IPS-15b (cell line): ENCODE measurements around the gene HTR2A.

ENCODE experiments used
- H3K27me3 ChIP-seq: one replicate; pipeline ENCODE4 v1.6.1; 2013; ENCODE audit warnings: low read length; ENCODE audit not compliant: control insufficient read depth, insufficient read depth
- H3K36me3 ChIP-seq: one replicate; pipeline ENCODE4 v1.6.1; 2013; ENCODE audit warnings: low read length; ENCODE audit not compliant: control insufficient read depth, insufficient read depth
- H3K4me1 ChIP-seq: one replicate; pipeline ENCODE4 v1.6.1; 2013; ENCODE audit warnings: mild to moderate bottlenecking, low read length; ENCODE audit not compliant: control insufficient read depth, insufficient read depth
- H3K4me3 ChIP-seq: one replicate; pipeline ENCODE4 v1.5.1; 2013; ENCODE audit warnings: low read depth, low read length
- H3K9ac ChIP-seq: one replicate; pipeline ENCODE4 v1.6.1; 2013; ENCODE audit warnings: low read depth, mild to moderate bottlenecking, low read length
- H3K9me3 ChIP-seq: one replicate; pipeline ENCODE4 v1.6.1; 2013; ENCODE audit warnings: mild to moderate bottlenecking, low read length; ENCODE audit not compliant: control insufficient read depth, insufficient read depth

The HTR2A gene

DNA sequence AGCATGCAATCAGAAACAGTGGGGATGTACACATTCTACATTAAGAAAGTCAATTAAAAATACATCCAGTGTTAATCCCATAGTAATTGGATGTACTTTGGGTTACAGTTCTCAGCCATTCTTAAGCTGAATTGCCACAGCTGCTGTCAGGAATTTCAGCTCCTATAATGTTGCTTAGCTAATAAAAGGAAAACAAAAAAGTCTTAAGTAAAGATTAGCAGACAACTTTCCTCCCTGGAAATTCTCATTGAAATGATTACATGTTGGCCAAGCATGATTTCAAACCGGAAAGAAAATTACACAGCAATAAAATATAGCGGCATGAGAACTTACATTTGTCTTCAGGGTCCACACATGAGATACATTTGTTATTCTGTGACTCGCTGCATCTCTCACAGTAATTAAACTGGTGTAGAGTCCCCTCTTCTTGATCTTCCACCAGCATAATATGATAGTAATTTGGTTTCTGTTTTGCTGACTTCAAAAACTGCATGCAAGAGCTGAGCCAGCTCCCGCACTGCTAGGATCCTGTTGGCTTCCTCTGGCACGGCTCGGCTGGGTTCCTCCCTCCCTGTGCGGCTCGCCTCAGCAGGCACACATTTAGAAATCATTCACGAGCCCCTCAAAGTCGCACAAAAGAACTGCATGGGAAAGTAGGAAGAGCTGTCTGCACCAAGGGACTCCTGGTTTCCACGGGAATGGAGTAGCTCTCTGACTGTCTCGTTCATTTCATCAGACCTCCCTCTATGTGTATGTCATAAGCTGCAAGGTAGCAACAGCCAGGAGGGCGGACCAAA lies at the start of gene HTR2A:
Gene HTR2A, minus strand, starts transcription at position 713 of the 797 bp plus-strand sequence. CDS start 1,147 bp downstream, outside the sequence.
- Histone ChIP-seq H3K27me3 (peaks cover 4% of the 10 kb centered on the region), H3K9ac (no peak within 1 kb of the TSS), H3K4me3 (no peak within 1 kb of the TSS), H3K9me3 (no peaks in the 10 kb centered on the region), H3K4me1 (peaks cover 3% of the 10 kb centered on the region), H3K36me3 (no peaks in the 10 kb centered on the region)

DNA sequence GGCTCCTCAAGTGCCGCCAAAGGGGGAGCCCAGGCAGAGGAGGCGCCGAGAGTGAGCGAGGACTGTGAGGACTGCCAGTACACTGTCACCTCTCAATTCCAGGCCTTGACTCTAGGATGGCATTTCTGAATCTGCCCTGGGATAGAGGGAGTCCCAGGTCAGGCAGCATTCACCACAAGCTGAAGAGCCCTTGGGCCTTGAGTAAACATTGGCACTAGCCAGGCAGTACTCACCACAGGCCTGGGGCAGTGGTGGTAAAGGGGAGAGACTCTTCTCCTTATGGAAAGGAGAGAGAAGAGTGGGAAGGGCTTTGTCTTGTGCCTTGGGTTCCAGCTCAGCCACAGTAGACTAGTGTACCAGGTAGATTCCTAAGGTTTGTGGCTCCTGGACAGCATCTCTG lies 39.7 kb upstream of the HTR2A start:
- Histone ChIP-seq H3K9me3 (peaks cover 6% of the 10 kb centered on the region), H3K4me3 (no peak overlapping the region), H3K4me1 (no peaks in the 10 kb centered on the region), H3K36me3 (no peaks in the 10 kb centered on the region), H3K27me3 (no peaks in the 10 kb centered on the region), H3K9ac (no peak overlapping the region)

DNA sequence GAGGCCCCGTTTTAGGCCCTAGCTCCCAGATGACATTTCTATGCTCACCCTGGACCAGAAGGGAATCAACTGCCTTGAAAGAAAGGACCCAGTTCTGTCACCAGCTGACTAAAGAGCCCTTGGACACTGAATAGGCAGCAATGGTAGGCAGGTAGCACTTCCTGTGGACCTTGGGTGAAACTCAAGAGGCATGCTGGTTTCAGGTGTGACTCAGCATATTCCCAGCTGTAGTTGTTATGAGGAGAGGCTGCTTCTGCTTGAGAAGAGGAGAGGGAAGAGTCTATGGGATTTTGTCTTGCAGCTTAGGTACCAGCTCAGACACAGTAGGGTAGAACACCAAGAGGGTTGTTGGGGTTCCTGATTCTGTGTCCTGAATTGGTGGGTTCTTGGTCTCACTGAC lies 37.9 kb upstream of the HTR2A start:
- Histone ChIP-seq H3K9me3 (peaks cover 6% of the 10 kb centered on the region), H3K4me1 (no peaks in the 10 kb centered on the region), H3K9ac (no peak overlapping the region), H3K36me3 (no peaks in the 10 kb centered on the region), H3K4me3 (no peak overlapping the region), H3K27me3 (no peaks in the 10 kb centered on the region)

GRCh38 chr13:46926916-46927590 lies 30.2 kb upstream of the HTR2A start:
- no peaks in the 10 kb centered on the region for H3K9me3 ChIP-seq
- no peaks in the 10 kb centered on the region for H3K4me1 ChIP-seq
- no peaks in the 10 kb centered on the region for H3K27me3 ChIP-seq
- no peak overlapping the region for H3K4me3 ChIP-seq
- H3K36me3 ChIP-seq, result no peaks in the 10 kb centered on the region
- H3K9ac ChIP-seq, result no peak overlapping the region

DNA sequence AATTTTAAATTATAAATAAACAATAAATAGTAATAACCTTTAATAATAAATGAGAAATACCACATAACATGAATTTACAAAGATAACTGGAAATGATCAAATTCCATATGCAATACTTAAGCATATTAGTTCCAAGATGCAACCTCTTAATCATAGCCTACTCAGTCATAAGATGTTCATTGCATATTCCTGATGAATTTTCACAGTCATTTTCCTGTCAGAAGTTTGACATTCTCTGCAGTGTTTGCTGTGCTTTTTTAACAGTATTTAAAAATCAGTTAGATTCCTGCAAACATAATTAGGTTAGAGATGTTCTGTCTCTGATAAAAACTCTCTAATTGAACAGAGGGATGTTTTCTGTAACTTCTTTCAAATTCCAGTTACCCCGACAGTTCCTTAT lies 28.6 kb upstream of the HTR2A start:
- H3K27me3 ChIP-seq, result no peaks in the 10 kb centered on the region
- no peaks in the 10 kb centered on the region for H3K4me1 ChIP-seq
- H3K9ac ChIP-seq, result no peak overlapping the region
- H3K4me3 ChIP-seq, result no peak overlapping the region
- no peaks in the 10 kb centered on the region for H3K36me3 ChIP-seq
- no peaks in the 10 kb centered on the region for H3K9me3 ChIP-seq

GRCh38 chr13:46914341-46914740 lies 17.5 kb upstream of the HTR2A start:
- Histone ChIP-seq H3K27me3 (no peaks in the 10 kb centered on the region), H3K4me1 (no peaks in the 10 kb centered on the region), H3K4me3 (no peak overlapping the region), H3K9me3 (peaks cover 4% of the 10 kb centered on the region), H3K36me3 (no peaks in the 10 kb centered on the region), H3K9ac (no peak overlapping the region)

- H3K9ac ChIP-seq, result no peak overlapping the region
- peaks cover 4% of the 10 kb centered on the region for H3K9me3 ChIP-seq
- H3K4me3 ChIP-seq, result no peak overlapping the region
- H3K27me3 ChIP-seq, result no peaks in the 10 kb centered on the region
- no peaks in the 10 kb centered on the region for H3K4me1 ChIP-seq
- no peaks in the 10 kb centered on the region for H3K36me3 ChIP-seq
These were observed 16.9 kb upstream of the HTR2A start for GRCh38 chr13:46913757-46914156.

DNA sequence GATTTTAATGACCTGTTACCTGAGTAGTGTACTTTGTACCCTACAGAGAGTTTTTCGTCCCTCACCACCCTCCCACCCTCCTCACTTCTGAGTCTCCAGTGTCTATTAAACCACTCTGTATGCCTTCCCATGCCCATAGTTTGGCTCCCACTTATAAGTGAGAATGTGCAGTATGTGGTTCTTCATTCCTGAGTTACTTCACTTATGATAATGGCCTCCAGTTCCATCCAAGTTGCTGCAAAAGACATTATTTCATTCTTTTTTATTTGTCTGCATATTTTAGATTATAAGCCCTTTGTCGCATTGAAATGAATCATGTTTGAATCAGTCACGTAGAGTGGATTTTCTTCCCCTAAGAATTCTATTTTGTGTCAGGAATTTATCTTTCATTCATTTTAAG lies 12.2 kb upstream of the HTR2A start:
- Histone ChIP-seq H3K36me3 (no peaks in the 10 kb centered on the region), H3K4me1 (no peaks in the 10 kb centered on the region), H3K9ac (no peak overlapping the region), H3K27me3 (no peaks in the 10 kb centered on the region), H3K4me3 (no peak overlapping the region), H3K9me3 (peaks cover 4% of the 10 kb centered on the region)

- Histone ChIP-seq H3K9ac (no peak overlapping the region), H3K27me3 (no peaks in the 10 kb centered on the region)
These were observed 11.6 kb upstream of the HTR2A start for GRCh38 chr13:46908501-46908900.

GRCh38 chr13:46906405-46906804 lies 9.6 kb upstream of the HTR2A start:
- no peak overlapping the region for H3K9ac ChIP-seq
- no peak overlapping the region for H3K4me3 ChIP-seq
- no peaks in the 10 kb centered on the region for H3K9me3 ChIP-seq
- no peaks in the 10 kb centered on the region for H3K4me1 ChIP-seq
- H3K27me3 ChIP-seq, result no peaks in the 10 kb centered on the region
- H3K36me3 ChIP-seq, result no peaks in the 10 kb centered on the region

More at GRCh38 chr13:46908501-46908900, 11.6 kb upstream of the HTR2A start:
- Histone ChIP-seq H3K4me1 (no peaks in the 10 kb centered on the region), H3K9me3 (peaks cover 4% of the 10 kb centered on the region), H3K36me3 (no peaks in the 10 kb centered on the region), H3K4me3 (no peak overlapping the region)

GRCh38 chr13:46905249-46905648 lies 8.4 kb upstream of the HTR2A start:
- Histone ChIP-seq H3K9me3 (no peaks in the 10 kb centered on the region), H3K9ac (no peak overlapping the region), H3K27me3 (no peaks in the 10 kb centered on the region), H3K4me1 (no peaks in the 10 kb centered on the region), H3K36me3 (no peaks in the 10 kb centered on the region), H3K4me3 (no peak overlapping the region)

DNA sequence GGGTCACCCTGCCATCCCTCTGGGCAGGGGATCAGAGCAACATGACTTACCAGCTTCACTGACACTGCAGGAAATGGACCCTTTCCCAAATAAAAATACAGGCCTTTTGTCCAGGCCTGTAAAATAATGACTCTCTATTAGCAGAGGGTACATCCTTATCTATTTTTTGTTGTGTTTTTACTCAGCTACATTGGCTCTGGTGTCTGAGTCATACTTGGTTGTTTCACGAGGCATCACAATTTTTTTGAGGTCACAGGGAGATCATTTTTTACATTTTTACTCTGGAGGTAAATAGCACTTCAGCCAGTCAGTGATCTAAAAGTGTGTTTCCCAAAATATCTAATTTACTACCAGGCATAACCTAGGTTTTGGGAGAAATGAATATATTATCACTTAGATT lies 6.9 kb upstream of the HTR2A start:
- Histone ChIP-seq H3K4me3 (no peak overlapping the region), H3K9me3 (no peaks in the 10 kb centered on the region), H3K4me1 (no peaks in the 10 kb centered on the region), H3K36me3 (no peaks in the 10 kb centered on the region), H3K27me3 (no peaks in the 10 kb centered on the region), H3K9ac (no peak overlapping the region)
